Neural cell (in vitro differentiated cells): Measurements from ENCODE around the gene HMX1.

Source experiments
- EP300 ChIP-seq: fragments of 450-650 bp; conservative IDR thresholded peaks from 2 replicates; pipeline ENCODE4 v1.6.1; 2014; ENCODE audit warnings: antibody characterized with exemption, mild to moderate bottlenecking, moderate library complexity; ENCODE audit not compliant: poor library complexity, severe bottlenecking
- EZH2 ChIP-seq: fragments of 200-600, 300-800 bp; shearing (Covaris generic), sonication (generic); IDR thresholded peaks from 2 replicates; pipeline ENCODE4 v1.6.1; 2014; ENCODE audit warnings: antibody characterized with exemption, low read length, borderline replicate concordance, mild to moderate bottlenecking; ENCODE audit not compliant: insufficient read depth, poor library complexity, severe bottlenecking
- POLR2AphosphoS5 ChIP-seq: IDR thresholded peaks from 2 replicates; pipeline ENCODE4 v1.6.1; 2012
- REST ChIP-seq: IDR thresholded peaks from 2 replicates; pipeline ENCODE4 v1.6.1; 2012; ENCODE audit warnings: borderline replicate concordance
- SMC3 ChIP-seq: fragments of 450-650 bp; conservative IDR thresholded peaks from 2 replicates; pipeline ENCODE4 v1.6.1; 2014; ENCODE audit warnings: antibody characterized with exemption, mild to moderate bottlenecking, moderate library complexity; ENCODE audit not compliant: poor library complexity
- TAF1 ChIP-seq: IDR thresholded peaks from 2 replicates; pipeline ENCODE4 v1.6.1; 2012; ENCODE audit warnings: low read depth
- TF ChIP-seq, protein P1 (sequence below): fragments of 450-650 bp; IDR thresholded peaks from 2 replicates; pipeline ENCODE4 v1.5.1; 2014; ENCODE audit warnings: antibody characterized with exemption, mild to moderate bottlenecking, moderate library complexity; ENCODE audit not compliant: poor library complexity, severe bottlenecking

DNA sequence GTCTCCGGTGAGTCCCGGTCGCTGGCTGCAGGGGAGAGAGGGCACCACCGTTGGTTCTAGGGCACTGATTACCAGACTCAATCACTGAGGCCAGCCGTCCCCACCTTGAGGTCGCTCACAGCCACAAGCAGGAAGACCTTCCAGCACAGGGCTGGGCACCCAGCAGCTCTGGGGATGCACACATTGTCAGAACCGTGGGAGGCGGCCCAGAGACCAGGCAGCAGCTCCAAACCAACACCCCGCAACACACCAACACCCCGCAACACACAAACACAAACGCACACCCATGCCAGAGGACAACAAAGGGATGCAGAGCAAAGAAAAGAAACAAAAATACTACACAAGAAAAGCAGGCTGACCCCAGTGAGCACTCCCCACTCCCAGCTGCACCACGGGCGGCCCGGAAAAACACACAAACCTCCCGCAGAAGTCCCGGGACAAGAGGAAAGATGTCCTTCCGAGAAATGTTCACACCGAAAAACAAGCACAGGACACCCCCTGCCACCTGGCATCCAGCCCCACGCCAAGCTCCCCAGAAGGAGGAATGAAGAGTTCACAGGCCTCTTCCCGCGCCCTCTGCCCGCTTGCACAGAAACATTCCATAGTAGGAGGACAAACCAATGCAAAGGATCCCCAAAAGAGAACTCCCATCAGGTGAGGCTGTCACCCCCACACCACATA, 3.2 kb downstream of the HMX1 start:
- TF ChIP-seq TAF1 (no peak), EZH2 (peak; percentile 95), REST (no peak), EP300 (no peak), POLR2AphosphoS5 (no peak), SMC3 (no peak)
- TF ChIP-seq, protein P1, sequence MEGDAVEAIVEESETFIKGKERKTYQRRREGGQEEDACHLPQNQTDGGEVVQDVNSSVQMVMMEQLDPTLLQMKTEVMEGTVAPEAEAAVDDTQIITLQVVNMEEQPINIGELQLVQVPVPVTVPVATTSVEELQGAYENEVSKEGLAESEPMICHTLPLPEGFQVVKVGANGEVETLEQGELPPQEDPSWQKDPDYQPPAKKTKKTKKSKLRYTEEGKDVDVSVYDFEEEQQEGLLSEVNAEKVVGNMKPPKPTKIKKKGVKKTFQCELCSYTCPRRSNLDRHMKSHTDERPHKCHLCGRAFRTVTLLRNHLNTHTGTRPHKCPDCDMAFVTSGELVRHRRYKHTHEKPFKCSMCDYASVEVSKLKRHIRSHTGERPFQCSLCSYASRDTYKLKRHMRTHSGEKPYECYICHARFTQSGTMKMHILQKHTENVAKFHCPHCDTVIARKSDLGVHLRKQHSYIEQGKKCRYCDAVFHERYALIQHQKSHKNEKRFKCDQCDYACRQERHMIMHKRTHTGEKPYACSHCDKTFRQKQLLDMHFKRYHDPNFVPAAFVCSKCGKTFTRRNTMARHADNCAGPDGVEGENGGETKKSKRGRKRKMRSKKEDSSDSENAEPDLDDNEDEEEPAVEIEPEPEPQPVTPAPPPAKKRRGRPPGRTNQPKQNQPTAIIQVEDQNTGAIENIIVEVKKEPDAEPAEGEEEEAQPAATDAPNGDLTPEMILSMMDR = no peak
